HG03060 (cell line): ENCODE data around the gene CR1L.
"Not testable (repeated sequence)": the region's sequence is repeated elsewhere in the genome, so short reads cannot be mapped to it uniquely, and the experiment has no call there.

ENCODE experiments used
- ATAC-seq: cut with Tn5 transposase; IDR thresholded peaks from one replicate; pipeline ENCODE4 v1.9.1; 2021; ENCODE audit warnings: low read depth, moderate number of reproducible peaks; ENCODE audit not compliant: unreplicated experiment

Gene CR1L

DNA sequence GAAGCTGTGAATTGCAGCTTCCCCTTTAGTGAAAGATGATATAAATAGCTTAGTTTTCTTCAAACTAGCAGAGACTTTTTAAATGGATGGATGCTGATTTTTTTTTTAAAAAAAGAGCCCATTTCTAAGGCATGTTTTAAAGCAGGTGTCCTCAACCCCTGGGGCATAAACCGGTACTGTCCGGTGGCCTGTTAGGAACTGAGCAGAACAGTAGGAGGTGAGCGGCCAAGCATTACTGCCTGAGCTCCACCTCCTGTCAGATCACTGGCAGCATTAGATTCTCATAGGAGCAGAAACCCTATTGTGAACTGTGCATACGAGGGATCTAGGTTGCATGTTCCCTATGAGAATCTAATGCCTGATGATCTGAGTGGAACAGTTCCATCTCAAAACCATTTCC is 31.2 kb downstream of the CR1L start:
- ATAC-seq = no peak

DNA sequence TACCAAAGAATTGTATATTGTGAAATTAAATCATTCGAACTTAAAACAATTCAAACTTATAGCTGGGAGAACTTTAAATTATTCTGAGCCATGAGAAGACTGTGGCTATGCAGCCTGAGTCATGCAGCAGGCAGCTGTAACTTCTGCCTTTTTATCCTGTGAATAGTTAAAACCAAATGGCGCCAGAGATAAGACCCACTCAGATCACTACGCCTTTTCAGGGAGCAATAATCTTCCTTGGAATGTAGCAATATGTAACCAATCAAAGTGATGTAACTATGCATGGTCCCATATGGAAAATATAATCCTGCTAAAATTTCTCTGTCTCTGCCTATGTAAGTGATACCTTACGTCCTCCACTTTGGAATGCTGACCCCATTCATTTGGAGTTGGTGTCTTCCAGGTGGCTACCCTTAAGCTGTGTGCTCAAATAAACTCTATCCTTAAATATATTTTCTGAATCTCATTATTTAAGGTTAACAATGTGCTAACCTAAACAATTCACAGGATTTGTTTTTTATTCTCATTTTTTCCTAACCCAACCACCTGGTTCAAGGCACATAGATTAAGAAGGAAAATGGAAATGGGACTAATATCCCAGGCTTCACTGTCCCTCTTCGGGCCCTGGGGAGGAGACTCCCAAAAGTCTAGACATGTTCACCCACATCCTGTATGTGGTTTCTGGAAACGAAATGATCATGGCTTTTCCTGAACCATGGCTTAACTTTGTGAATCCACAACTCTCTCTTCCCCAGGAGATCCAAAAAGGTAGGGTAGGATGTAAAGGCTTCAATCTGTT is 35.9 kb downstream of the CR1L start:
- ATAC-seq = not testable (repeated sequence)

DNA sequence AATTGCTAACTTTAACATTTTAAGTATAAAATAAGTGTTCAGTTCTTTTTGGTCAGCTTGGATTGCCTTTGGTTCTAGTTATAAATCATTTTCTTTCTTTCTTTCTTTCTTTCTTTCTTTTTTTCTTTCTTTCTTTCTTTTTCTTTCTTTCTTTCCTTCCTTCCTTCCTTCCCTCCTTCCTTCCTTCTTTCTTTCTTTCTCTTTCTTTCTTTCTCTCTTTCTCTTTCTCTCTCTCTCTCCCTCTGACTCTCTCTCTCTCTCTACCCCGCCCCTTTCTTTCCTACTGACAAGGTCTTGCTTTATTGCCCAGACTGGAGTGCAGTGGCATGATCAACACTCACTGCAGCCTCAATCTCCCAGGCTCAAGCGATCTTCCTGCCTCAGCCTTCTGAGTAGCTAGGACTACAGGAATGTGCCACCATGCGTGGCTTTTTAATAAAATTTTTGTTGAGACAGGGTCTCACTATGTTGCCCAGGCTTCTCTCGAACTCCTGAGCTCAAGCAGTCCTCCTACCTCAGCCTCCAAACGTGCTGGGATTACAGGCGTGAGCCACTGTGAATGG is 38.0 kb downstream of the CR1L start:
- not testable (repeated sequence) for ATAC-seq

DNA sequence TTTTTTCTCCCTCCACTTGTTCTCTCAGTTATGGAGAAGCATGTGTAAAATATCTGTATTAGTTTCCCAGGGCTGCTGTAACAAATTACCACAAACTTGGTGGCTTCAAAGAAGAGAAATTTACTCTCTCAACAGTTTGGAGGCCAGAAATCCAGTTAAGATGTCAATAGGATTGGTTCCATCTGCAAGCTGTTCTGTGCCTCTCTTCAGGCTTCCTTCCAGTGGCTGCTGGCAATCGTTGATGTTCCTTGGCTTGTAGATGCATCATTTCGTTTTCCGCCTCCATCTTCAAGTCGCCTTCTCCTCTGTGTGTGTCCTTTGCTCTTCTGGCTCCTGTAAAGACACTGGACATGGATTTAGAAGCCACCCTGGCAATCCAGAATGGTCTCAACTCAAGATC is 45.6 kb downstream of the CR1L start:
- not testable (repeated sequence) for ATAC-seq

DNA sequence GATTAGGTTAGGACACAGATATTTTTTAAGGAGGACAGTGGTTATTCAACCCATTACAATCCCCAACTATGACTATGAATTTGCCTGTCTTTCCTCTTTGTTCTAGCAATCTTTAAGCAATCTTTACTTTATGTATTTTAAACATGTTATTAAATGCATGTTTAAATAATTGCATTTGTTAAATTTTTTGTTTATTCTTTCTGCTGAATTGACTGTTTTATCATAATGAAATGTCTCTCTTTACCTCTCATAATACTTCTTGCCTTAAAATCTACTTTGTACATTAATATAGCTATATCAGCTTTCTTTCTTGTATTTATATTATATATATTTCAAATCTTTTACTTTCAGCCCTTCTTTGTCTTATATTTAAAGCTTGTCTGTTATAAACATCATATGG is 46.1 kb downstream of the CR1L start:
- no peak for ATAC-seq

DNA sequence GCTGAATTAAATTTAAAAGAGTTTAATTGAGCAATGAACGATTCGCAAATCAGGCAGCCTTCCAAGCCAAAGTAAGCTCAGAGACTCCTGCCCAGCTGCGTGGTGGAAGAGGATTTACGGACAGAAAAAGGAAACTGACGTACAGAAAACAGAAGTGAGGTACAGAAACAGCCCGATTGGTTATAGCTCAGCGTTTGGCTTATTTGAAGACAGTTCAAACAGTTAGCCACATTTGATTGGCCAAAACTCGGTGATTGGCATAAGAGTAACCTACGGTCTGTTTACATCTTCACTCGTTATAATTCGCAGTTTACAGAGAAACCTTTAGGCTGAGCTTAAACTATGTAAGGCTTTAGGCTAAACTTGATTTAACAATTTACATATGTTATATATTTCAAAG is 46.9 kb downstream of the CR1L start:
- ATAC-seq = no peak

- not testable (repeated sequence) for ATAC-seq
These were observed 47.4 kb downstream of the CR1L start for GRCh38 chr1:207692291-207692690.

GRCh38 chr1:207695891-207696290 is 51.0 kb downstream of the CR1L start:
- ATAC-seq = no peak

GRCh38 chr1:207698822-207699483 is 54.0 kb downstream of the CR1L start:
- no peak for ATAC-seq

- no peak for ATAC-seq
These were observed 57.4 kb downstream of the CR1L start for GRCh38 chr1:207702317-207702716.

DNA sequence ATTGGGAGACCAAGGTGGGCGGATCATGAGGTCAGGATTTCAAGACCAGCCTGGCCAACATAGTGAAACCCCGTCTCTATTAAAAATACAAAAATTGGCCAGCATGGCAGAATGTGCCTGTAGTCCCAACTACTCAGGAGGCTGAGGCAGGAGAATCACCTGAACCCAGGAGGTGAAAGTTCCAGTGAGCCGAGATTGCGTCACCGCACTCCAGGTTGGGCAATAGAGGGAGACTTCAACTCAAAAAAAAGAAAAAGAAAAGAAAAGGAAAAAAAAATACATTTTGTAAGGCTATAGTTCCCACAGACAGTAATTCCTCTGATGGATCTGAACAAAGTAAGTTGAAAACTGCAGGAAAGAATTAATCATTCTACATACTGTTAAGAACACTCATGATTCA is 58.8 kb downstream of the CR1L start:
- no peak for ATAC-seq

GRCh38 chr1:207708004-207708403 is 63.1 kb downstream of the CR1L start:
- ATAC-seq = not testable (repeated sequence)

- no peak for ATAC-seq
These were observed 66.4 kb downstream of the CR1L start for GRCh38 chr1:207711285-207711684.

DNA sequence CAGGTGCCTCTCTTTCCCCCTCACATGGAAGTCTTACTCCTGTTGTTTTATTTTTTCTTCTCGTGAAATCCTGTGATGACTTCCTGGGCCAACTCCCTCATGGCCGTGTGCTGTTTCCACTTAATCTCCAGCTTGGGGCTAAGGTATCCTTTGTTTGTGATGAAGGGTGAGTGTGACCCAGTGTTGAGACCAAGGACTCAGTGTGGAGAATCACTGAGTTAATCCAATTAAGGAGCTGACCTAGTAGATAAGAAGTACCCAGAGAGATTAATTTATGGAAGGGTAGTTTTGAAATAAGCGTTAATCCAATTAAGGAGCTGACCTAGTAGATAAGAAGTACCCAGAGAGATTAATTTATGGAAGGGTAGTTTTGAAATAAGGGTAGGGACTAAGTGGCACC is 67.8 kb downstream of the CR1L start:
- not testable (repeated sequence) for ATAC-seq

- ATAC-seq = no peak
These were observed 68.6 kb downstream of the CR1L start for GRCh38 chr1:207713529-207713928.

DNA sequence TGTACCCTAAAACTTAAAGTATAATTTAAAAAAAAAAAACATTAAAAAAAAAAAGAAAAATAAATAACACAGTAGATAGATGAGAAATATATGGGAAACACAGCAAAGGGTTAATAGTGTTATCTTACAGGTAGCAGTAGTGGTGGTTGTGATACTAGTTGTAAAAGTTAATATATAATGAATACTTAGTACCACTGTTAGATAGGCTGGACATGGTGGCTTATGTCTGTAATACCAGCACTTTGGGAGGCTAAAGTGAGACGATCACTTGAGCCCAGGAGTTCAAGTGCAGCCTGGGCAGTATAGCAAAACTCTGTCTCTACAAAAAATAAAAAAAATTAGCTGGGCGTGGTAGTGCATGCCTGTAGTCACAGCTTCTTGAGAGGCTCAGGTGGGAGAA is 74.3 kb downstream of the CR1L start:
- ATAC-seq = no peak

DNA sequence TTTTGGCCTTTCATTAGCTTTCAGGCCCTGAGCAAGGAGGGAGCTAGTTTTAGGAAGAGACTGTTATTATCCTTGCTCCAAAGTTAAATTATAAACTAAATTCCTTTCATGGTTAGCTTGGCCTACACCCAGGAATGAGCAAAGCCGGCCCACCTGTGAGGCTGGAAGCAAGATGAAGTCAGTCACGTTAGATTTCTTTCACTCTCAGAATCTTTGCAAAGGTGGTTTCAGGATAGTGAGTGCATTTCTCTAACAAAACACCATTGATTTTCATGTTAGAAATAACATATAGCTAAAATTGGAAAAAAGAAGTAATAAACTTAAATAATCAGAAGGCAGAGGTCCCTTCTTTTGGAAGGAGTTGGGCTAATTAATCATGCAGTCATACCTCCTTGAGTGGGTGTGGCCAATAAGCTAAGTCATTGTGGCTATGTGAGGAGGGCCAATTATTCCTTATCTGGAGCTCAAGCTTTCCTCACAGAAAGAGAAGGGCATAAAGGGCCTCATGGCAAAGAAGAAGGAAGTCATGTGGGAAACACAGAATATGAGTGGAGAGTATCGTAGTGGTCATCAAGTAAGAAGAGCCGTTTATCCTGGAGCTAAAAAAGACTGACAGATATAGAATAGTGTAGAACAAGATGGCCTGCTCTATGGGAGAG is 83.4 kb downstream of the CR1L start:
- ATAC-seq = not testable (repeated sequence)

- ATAC-seq = not testable (repeated sequence)
These were observed 92.7 kb downstream of the CR1L start for GRCh38 chr1:207737503-207738157.

DNA sequence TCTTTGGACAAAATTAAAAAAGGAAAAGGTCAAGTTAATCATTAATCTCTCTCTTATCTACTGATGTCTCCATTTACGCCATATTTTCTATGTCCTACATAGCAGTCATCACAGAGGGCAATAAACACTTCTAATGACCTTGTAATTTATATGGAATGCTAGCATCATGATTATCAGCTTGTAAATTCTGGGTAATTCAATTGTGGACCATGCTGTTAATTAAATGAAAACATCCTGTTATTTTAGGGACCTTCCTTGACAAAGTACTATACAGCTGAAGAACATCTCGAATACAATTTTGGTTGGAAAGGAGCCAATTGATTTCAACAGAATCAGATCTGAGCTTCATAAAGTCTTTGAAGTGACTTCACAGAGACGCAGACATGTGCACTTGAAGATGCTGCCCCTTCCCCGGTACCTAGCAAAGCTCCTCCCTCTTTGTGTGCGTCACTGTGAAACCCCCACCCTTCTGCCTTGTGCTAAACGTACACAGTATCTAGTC is 93.3 kb downstream of the CR1L start:
- not testable (repeated sequence) for ATAC-seq

GRCh38 chr1:207740207-207740606 is 95.3 kb downstream of the CR1L start:
- no peak for ATAC-seq
